UCSD-AML1 (cell line): ENCODE measurements around the gene NDUFA7.
"Not testable (repeated sequence)": the region's sequence is repeated elsewhere in the genome, so short reads cannot be mapped to it uniquely, and the experiment has no call there.

ENCODE experiments used
- DNase-seq: peaks from one replicate; lab custom pipeline; 2025; ENCODE audit not compliant: unreplicated experiment; lab: John Stamatoyannopoulos, UW

NDUFA7 gene

DNA sequence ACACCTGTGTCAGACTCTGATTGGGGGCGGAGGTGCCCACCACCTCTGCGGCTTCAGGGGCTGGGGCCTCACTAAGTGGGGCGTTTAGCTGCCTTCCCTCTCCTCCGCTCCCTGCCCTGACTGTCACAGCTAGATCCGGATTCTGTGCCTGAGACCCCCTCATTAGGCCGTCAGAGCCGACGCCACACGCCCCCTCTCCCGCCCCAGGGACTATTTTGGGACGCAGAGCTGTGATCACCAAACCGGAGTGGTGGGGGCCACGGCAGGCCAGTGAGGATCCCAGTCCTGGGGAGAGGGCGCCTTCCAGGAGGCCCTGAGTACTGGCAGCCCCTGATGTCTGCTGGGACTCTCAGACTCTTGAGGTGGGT lies 21.1 kb upstream of the NDUFA7 start:
- DNase-seq: no peak

DNA sequence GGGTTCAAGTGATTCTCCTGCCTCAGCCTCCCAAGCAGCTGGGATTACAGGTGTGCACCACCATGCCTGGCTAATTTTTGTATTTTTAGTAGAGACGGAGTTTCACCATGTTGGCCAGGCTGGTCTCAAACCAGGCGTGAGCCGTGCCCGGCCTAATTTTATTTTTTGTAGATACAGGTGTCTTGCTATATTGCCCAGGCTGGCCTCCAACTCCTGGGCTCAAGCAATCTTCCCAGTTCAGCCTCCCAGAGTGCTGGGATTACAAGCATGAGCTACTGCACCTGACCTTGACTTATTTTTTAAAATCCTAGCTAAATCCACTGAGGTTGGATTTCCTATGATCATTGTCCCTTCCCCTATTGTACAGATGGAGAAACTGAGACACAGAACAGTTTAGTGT lies 20.3 kb upstream of the NDUFA7 start:
- not testable (repeated sequence) for DNase-seq

DNA sequence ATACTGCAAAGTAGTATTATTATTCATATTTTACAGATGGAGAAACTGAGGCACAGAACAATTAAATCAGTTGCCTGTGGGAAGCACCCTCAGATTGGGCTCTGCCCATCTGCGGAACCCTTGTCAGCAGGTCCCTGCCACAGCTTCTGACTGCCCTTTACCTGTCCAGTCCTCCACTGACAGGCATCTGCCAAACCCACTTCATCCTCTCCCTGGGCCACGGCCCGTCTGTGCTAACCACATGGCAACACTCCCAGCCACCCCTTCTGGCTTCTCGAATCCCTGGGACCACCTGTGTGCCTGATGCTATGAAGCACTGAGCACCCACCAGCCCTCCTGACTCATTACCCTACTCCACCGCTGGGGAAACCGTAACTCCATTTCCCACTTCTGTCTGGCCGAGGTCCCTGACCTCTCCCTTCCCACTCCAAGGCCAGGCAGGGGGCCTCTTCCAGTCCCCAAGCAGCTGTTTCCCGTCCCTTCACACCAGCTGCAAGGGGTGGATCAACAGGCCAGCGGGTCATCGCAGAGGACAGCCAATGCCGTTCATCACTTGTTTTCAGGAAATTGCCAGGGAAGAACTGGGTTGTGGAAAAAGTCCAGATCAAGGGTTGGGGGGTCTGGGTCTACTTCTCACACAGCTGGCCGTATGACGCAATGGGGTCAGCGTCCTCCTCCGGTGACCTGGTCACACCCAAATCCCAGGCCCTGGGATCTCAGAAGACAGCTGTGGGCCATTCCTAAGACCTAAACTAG lies 19.3 kb upstream of the NDUFA7 start:
- peak; percentile 23 for DNase-seq

DNA sequence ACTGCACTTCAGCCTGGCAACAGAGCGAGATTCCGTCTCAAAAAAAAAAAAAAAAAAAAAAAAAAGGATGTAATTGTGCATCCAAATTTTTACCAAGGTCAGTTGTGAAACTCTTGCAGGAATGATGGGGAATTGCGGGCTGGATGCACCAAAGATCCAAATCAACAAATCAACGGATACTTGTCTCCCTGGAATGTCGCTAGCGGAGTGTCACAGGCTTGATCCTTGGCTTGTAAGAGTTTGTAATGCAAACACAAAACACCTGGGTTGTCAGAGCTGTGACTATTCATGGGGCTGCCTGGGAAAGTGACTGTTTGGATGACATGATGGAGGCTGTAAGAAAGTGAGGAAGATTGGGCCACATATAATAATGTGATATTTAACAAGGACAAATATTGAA lies 17.7 kb upstream of the NDUFA7 start:
- no peak for DNase-seq

DNA sequence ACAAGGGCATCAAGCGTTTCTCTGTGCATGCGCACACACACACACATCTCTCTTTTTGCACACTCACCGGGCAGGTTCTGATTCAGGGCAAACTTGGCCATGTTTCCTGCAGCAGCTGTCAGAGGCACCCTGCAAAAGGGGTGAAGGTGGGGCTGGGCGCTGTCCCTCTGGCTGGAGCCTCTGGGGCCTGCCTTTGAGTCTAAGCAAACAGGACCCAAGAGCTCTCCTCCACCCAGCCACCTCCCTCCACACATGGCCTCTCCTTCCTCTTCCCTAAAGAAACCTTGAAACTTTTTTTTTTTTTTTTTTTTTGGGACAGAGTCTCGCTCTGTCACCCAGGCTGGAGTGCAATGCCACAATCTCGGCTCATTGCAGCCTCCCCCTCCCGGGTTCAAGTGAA lies 16.6 kb upstream of the NDUFA7 start:
- DNase-seq: no peak

DNA sequence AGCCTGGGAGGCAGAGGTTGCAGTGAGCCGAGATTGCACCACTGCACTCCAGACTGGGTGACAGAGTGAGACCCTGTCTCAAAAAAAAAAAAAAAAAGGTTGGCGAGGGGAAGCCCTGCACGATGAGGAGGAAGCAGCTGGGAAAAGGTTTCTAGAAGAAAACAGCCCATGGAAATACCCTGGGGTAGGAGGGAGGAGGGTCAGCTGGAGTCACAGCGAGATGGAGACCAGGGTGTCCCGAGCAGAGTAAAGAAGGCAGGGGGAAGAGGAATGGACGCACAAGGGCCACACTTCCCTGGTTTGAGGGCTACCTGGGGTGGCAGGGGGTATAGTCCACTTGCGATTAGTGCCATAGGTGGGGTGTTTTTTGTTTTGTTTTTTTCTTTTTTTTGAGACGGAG lies 15.5 kb upstream of the NDUFA7 start:
- no peak for DNase-seq

DNA sequence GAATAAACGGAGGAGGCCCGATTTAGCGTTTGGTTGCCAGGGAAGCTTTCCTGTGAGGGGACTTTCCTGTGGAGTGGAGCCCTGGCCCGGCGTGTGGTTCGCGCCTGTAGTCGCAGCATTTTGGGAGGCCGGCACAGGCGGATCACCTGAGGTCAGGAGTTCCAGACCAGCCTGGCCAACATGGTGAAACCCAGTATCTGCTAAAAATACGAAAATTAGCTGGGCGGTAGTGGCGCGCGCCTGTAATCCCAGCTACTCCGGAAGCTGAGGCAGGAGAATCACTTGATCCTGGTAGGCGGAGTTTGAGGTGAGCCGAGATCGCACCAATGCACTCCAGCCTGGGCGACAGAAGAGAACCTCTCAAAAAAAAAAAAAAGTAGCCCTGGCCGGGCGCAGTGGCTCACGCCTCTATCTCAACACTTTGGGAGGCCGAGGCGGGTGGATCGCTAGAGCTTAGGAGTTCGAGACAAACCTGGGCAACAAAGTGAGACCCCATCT lies 14.9 kb upstream of the NDUFA7 start:
- DNase-seq: no peak

DNA sequence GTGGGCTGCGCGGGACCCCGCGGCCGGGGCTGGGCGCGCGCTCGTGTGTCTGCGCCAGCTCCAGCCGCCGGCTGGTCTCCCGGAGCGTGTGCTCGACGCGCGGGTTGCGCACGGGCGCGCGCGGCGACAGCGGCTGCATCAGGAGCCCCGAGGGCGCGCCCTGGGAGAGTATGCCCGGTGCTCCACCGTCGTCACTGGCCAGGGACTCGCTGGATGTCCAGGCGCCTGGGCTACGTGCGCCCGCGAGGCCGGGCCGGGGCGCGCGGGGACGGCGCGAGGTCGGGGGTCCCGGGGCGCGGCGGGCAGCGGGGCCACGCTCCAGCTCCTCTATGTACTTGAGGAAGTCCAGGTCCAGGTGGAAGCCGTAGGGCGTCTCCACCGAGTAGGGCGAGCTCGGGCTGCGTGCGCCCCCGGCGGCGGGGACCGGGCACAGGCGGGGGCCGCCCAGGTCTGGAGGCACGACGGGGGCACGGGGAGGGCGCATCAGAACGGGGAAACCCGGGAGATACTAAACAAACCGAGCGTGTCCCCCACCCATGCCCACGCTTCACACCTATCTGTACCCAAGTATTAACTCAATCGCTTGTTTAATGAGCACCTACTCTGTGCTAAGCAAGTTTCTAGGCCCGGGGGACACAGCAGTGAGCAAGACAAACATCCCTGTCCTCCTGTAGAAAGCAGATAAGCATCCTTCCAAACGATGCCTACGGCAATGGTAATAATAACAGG lies 14.3 kb upstream of the NDUFA7 start:
- no peak for DNase-seq

DNA sequence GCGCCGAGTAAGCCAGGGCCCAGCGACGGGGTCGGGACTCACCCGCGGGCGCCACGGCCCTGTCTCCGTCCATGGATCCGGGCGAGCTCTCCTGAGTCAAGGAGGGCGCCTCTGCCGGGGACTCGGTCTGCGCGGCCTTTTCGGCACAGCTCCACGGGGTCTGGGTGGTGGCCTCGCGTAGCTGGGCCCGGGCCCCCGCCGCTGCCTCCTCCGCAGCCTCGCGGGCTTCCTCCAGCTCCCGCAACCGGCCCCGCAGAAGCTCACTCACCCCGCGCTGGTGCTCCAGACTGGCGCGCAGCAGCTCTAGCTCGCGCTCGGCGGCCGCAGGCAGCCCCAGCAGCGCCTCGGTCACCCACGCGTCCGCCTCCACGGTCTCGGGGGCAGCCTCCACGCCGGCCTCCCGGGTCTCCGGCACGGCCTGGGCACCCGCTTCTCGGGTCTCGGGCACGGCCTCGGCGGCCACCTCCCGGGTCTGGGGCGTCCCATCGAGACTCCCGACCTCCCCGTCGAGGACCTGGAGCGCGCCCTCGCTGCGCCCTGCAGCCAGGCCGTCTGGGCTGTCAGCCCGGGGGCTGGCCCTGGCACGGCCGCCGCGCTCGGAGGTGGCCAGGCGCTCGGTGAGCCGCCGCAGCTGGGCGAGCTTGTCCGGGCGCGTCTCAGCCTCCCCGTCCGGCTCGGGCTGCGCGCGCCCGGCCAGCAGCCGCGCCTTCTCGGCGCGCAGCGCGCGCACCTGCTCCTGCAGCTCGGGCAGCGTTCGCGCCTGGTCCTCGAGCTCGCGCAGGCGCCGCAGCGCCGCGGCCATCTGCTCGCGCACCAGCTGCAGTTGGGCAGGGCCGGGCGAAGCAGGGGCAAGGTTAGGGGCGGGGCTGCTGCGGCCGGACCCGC lies 13.5 kb upstream of the NDUFA7 start:
- no peak for DNase-seq

DNA sequence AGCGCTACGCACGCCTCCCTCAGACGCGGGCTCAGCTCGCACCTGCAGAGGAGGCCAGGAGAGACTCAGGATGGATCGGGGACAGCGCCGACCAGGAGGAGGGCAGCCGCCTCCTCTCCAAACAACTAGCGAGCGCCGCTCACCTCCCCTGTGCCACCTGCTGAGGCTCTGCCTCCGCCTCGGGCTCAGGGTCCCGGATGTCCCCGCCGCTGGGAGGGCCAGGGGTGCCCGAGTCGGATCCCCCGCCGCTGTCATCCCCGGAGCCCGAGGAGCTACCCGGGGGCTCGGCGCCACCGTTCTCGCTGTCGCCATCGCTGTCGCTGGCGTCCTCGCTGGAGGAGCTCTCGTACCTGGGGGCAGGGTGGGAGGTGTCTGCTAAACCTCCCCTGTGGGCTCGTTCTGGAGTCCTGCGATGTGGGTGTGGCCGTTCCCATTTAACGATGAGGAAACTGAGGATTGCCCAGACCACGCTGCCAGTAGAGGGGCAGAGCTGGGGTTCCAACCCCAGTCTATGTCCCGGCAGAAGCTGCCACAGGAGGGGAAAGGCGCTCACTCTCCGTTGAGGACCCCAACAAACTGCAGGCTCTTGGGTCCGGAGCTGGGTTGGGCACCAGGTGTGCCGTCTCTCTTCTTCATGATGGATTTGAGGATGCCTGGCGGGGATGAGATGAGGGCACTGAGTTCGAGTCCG lies 12.7 kb upstream of the NDUFA7 start:
- DNase-seq: no peak

DNA sequence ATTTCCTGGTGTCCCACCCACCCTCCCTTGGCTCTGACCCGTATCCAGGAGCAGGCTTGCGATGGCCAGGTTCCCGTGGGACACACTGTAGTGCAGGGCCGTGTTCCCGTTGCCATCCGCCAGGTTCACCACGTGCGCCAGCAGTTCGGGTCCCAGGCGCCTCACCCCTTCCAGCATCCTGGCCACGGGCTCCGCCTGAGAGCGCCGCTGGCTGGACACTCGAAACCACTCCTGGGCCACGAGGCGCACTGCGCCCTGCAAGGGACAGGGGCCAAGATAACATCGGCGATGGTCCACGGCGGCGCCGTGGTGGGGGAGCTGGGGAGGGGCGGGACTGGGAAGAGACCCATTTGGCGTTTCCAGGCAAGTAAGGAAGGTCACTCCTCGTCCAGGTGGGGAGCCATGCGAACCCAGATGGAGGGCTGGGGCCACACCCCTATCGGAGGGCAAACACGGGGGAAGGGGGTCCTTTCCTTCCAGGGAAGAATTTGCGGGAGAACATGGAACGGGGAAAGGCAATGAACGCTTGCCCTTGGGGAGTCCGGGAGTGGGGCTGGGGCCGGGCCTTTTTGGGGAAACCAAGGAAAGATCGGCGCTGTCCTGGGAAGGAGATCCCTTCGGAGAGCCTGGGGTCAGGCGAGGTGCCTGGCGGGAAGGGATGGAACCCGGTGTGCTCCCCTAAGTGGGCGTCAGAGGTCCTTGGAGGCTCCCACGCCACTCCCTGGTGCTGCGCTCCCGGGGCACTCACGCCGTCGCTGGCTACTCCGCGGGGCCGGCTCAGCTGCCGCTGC lies 12.0 kb upstream of the NDUFA7 start:
- DNase-seq: no peak

DNA sequence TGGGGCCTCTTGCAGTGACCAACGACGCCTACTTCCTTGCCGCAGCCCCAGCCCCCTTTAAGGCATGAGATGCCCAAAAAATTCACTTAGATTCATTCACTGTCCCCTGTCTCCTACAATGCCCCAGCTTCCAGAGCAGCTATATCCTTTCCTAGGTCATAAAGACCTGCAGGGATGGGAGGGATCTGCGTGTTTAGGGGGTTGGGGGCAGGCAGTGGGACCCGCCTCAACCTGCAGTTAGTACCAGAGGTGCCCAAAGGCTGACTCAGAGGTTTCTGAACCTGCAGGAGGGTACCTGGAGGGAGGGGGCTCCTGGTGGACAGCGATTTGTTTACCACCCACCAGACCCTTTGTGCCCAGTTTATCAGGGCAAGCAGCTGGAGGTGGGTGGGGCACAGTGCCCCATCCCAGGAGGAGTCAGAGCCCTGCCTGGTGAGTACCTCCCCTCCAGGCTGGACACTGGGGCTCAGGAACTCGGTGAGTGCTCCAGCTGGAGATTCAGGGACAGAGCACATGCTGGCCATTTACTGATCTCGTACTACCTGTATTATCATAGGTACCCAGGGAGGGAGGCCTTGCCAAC lies 10.2 kb upstream of the NDUFA7 start:
- no peak for DNase-seq

DNA sequence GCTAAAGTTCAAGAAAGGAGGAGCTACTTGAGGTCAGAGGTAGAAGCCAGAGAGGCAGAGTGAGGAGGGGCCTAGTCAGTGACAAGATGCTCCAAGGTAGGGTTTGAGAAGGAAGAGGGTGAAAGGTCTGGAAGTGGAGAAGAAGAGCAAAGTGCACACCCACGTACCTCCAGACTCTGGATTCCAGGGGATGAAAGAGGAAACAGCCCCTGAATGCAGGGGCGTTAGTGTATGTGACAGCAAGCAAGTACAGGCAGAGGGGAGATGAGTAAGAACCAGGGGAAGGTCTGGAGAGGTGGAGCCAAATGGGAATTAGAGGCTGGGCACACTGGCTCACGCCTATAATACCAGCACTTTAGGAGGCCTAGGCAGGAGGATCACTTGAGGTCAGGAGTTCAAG lies 8.8 kb upstream of the NDUFA7 start:
- DNase-seq: no peak

DNA sequence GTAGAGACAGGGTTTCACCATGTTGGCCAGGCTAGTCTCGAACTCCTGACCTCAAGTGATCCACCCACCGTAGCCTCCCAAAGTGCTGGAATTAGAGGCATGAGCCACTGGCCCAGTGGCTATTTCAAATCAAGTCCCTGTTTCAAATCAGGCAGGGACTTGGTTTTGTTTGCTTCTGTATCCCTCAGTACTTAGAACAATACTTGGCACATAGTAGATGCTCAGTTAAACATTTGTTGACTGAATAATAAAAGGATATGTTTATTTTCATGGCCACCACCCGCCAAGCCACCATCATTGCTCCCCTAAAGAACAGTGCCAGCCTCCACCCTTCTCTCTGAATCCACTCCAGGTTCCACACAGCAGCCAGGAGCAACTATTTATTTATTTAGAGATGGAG lies 4.3 kb upstream of the NDUFA7 start:
- DNase-seq: no peak

DNA sequence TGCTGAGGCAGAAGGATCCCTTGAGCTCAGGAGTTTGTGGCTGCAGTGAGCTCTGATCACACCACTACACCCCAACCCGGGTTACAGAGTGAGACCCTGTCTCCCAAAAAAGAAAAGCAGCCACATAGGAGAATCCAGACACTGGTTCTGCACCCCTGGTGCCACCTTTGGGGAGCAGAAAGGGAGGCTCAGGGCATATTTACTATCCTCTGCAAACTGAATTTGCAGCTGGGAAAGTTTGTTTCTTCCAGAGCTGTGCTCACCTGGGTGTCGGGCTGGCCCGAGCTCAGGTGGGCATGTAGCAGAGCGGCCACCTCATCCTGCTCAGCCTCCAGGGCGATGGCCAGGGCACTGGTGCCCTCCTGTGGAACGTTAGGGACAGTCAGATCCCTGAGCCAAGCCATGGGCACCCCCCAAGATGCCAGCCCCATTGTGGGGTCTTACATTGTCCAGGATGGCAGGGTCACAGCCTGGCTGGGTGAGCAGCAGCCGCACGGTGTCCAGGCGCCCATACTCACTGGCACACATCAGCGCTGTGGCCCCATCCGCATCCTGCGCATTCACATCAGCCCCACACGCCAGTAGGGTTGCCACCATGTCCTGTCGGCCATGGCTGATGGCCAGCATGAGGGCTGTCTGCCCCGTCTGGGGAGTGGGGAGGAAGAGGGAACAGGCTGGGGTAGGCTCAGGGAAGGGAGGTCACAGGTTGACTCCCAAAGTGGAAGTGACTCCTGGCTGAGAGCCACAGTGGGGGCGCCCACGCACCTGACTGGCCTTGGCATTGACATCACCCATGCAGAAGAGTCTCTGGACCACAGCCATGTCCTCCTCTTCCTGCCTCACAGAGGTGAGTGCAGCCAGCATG lies 3.2 kb upstream of the NDUFA7 start:
- DNase-seq: no peak

DNA sequence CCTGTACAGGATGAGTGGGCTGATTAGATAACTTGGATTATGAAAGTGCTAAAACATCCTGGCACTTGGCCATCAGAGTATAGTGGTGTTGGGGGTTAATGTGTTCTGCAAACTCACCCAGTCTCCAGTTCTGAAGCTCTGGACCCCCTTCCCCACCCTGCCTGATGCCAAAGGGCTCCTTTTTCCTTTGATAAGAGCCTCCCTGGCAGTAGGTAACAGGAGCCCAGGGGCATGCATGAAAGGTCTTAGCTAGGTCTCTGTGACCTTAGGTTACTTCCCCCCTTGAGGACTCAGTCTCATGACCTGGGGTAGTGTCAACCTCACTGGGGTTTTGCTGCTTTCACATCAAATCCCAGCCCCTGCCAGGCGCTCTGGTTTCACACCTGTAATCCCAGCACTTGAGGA lies 2.6 kb upstream of the NDUFA7 start:
- no peak for DNase-seq

DNA sequence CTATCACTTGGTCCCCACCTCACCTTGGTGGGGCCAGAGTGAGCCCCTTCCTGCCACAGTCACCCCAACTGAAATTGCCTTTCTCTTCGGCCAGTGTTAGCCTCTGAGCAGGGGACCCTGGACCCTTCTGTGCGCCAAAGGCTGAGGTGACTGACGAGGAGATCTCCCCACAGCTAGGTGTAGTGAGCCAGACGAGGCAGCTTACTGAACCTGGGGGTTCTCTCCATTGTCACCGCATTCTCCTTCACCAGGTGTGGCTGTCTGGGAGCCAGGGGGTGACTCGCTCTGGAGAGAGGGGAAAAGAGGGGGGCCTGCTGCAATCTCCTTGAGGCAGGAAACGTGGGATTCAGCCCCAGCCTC lies 1.4 kb upstream of the NDUFA7 start:
- no peak for DNase-seq

DNA sequence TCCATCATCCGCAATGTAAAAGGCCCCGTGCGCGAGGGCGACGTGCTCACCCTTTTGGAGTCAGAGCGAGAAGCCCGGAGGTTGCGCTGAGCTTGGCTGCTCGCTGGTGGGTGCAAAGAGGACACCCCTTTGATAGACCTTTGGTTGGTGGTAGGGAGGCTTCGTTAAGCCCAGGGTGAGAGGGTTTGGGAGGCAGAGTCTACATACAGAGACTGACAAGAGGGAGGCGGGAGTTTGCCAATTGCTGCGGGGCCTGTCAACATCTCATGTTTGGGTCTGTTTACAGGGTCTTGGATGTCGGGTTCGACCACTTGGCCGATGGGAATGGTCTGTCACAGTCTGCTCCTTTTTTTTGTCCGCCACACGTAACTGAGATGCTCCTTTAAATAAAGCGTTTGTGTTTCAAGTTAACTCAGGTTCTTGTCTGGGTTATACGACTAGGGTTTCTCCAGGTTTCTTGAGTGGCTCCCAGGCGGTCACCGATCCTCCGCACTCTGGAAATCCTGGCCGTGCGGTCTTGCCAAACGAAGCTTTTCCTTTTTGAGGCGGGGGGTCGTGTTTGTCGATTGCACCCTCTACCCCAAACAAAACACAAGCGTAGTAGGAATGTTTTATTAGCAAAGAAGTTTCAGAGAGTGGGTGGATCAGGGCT lies 937 bp upstream of the NDUFA7 start:
- no peak for DNase-seq
